ENCODE data around the gene DAB1.

DAB1 gene

DNA sequence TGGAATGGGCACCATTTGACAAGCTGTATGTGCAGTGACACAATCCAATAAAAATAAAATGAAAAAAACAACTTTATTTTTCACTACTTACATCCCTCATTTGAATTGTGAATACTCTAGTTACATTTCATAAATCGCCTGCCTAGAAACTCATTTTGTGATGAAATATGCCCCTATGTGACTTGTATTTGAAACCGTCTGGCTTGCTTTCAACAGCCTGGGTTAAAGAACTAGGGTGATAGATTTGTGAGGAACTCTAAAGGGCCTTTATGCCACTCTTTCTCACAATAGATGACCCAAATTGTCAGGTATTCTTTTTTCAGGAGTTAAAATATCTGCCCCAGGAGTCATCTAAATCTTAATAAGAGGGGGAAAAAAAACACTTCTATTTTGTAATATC, 137.9 kb downstream of the DAB1 start:
- DNase-seq (no peak), ATAC-seq (replicated peaks) (no peak)
- no peaks in the 10 kb centered on the region for H3K9me3 Mint-ChIP-seq
- H3K27me3 Mint-ChIP-seq = peaks cover 13 to 16% of the 10 kb centered on the region in 2 donors
- H3K36me3 Mint-ChIP-seq (ENCODE audit: insufficient read depth) = no peaks in the 10 kb centered on the region
- no peak overlapping the region for H3K27ac Mint-ChIP-seq
- no peaks in the 10 kb centered on the region for H3K4me1 Mint-ChIP-seq (ENCODE audit: low read depth in 2 of 2)
- H3K4me3 Mint-ChIP-seq = no peak overlapping the region

DNA sequence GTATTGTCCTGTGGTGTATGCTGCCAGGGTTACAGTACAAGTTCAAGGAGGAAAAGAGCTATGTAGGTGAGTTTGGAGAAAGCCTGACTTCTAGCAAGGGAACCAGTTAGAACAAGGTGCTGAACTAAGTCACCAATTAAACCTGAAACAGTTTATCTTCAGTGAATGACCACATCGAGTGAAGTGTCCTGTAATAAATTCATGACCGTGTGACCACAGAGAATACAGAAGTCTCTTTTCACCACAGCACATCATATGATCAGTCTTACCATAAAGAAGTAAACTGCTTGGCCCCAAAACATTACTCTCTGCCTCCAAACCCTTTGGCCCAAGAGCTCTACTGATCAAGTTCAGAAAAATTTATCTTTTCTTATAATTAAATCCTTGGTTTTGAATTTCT, 141.4 kb downstream of the DAB1 start:
- H3K36me3 Mint-ChIP-seq (ENCODE audit: insufficient read depth) = no peaks in the 10 kb centered on the region
- peaks cover 0 to under 1% of the 10 kb centered on the region in 2 donors for H3K4me1 Mint-ChIP-seq (ENCODE audit: low read depth in 2 of 2)
- no peak overlapping the region for H3K4me3 Mint-ChIP-seq
- H3K9me3 Mint-ChIP-seq = no peaks in the 10 kb centered on the region
- peaks cover 0 to 11% of the 10 kb centered on the region in 2 donors for H3K27me3 Mint-ChIP-seq
- ATAC-seq (replicated peaks) (no peak), DNase-seq (no peak)
- no peak overlapping the region for H3K27ac Mint-ChIP-seq

DNA sequence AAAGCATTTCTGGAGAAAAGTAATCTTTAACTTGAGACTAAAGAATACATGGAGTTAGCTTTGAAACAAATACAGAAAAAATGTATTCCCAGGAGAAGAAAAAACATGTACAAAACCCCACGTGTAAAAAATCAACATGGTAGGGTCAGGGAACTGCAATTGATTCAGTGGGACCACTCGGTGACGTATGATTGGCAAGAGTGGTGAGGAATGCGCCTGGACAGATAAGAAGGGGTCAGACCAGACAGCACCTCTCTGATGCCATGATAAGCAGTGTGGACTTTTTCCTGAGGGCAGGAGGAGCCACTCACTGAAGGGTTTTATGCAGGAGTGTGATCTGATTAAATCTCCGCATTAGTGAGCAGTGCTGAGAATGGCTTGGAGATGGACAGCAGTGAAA, 142.5 kb downstream of the DAB1 start:
- DNase-seq (no peak), ATAC-seq (replicated peaks) (no peak)
- H3K27me3 Mint-ChIP-seq = peaks cover 0 to 11% of the 10 kb centered on the region in 2 donors
- H3K9me3 Mint-ChIP-seq = no peaks in the 10 kb centered on the region
- H3K4me1 Mint-ChIP-seq (ENCODE audit: low read depth in 2 of 2) = peaks cover 0 to 3% of the 10 kb centered on the region in 2 donors
- no peak overlapping the region for H3K27ac Mint-ChIP-seq
- no peaks in the 10 kb centered on the region for H3K36me3 Mint-ChIP-seq (ENCODE audit: insufficient read depth)
- H3K4me3 Mint-ChIP-seq = no peak overlapping the region

- H3K4me1 Mint-ChIP-seq (ENCODE audit: low read depth in 2 of 2) = peaks cover 0 to 3% of the 10 kb centered on the region in 2 donors
- peaks cover 0 to 11% of the 10 kb centered on the region in 2 donors for H3K27me3 Mint-ChIP-seq
- no peak overlapping the region for H3K27ac Mint-ChIP-seq
- H3K36me3 Mint-ChIP-seq (ENCODE audit: insufficient read depth) = no peaks in the 10 kb centered on the region
- ATAC-seq (replicated peaks) (no peak), DNase-seq (no peak)
- H3K4me3 Mint-ChIP-seq = no peak overlapping the region
- H3K9me3 Mint-ChIP-seq = no peaks in the 10 kb centered on the region
Measured at GRCh38 chr1:57279909-57280666, 143.8 kb downstream of the DAB1 start.

GRCh38 chr1:57278558-57278957, 145.3 kb downstream of the DAB1 start:
- no peak overlapping the region for H3K27ac Mint-ChIP-seq
- peaks cover 0 to 3% of the 10 kb centered on the region in 2 donors for H3K4me1 Mint-ChIP-seq (ENCODE audit: low read depth in 2 of 2)
- DNase-seq (no peak), ATAC-seq (replicated peaks) (no peak)
- no peak overlapping the region for H3K4me3 Mint-ChIP-seq
- H3K9me3 Mint-ChIP-seq = no peaks in the 10 kb centered on the region
- H3K27me3 Mint-ChIP-seq = peaks cover 0 to 11% of the 10 kb centered on the region in 2 donors
- H3K36me3 Mint-ChIP-seq (ENCODE audit: insufficient read depth) = no peaks in the 10 kb centered on the region

GRCh38 chr1:57277681-57278080, 146.2 kb downstream of the DAB1 start:
- H3K36me3 Mint-ChIP-seq (ENCODE audit: insufficient read depth) = no peaks in the 10 kb centered on the region
- H3K27me3 Mint-ChIP-seq = peaks cover 0 to 11% of the 10 kb centered on the region in 2 donors
- ATAC-seq (replicated peaks) (no peak), DNase-seq (no peak)
- H3K9me3 Mint-ChIP-seq = no peaks in the 10 kb centered on the region
- no peak overlapping the region for H3K27ac Mint-ChIP-seq
- H3K4me1 Mint-ChIP-seq (ENCODE audit: low read depth in 2 of 2) = peaks cover 0 to 3% of the 10 kb centered on the region in 2 donors
- no peak overlapping the region for H3K4me3 Mint-ChIP-seq

DNA sequence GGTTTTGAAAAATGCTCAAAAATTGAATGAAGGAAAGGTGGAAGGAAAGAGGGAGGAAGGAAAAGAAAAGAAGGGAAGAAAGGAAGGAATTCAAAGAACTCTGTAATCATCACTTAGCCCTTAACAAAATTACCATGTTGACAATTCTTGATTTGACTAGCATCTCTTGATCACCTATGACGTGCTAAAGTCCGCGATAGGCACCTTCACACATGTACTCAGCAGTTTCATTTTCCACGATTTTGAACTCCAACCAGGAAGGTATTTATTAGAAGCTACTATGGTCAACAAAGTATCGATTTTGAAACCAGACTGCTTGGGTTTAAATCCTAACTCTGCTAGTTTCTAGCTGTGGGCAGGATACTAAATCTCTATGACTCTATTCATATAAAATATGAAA, 146.9 kb downstream of the DAB1 start:
- Mint-ChIP-seq H3K36me3 (ENCODE audit: insufficient read depth) (no peaks in the 10 kb centered on the region), H3K27me3 (peaks cover 0 to 11% of the 10 kb centered on the region in 2 donors), H3K4me3 (no peak overlapping the region), H3K4me1 (ENCODE audit: low read depth in 2 of 2) (peaks cover 0 to 3% of the 10 kb centered on the region in 2 donors), H3K27ac (no peak overlapping the region), H3K9me3 (no peaks in the 10 kb centered on the region)
- DNase-seq (no peak), ATAC-seq (replicated peaks) (no peak)

DNA sequence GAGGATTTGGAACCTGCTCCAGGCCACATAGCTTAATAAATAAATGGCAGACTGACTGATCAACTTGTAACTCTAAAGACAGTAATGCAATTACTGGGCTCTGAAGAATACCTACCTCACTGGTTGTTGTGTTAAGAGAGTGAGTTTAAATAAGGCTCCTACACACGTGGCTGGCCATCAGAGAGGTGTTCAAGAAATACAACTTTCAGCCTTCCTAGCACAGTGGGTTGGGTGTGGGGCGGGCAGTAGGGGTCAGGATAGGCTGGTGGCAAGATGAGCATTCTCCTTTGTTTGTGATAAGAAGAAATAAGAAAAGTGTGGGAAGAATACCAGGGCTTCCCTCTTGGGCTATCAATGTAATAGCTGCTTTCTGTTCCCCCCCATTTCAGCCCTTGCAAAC, 151.3 kb downstream of the DAB1 start:
- H3K27ac Mint-ChIP-seq = no peak overlapping the region
- H3K4me1 Mint-ChIP-seq (ENCODE audit: low read depth in 2 of 2) = peaks cover 0 to 5% of the 10 kb centered on the region in 2 donors
- H3K9me3 Mint-ChIP-seq = no peaks in the 10 kb centered on the region
- no peaks in the 10 kb centered on the region for H3K36me3 Mint-ChIP-seq (ENCODE audit: insufficient read depth)
- no peak for DNase-seq
- peaks cover 0 to 5% of the 10 kb centered on the region in 2 donors for H3K27me3 Mint-ChIP-seq
- H3K4me3 Mint-ChIP-seq = no peak overlapping the region
- ATAC-seq (replicated peaks) = no peak

DNA sequence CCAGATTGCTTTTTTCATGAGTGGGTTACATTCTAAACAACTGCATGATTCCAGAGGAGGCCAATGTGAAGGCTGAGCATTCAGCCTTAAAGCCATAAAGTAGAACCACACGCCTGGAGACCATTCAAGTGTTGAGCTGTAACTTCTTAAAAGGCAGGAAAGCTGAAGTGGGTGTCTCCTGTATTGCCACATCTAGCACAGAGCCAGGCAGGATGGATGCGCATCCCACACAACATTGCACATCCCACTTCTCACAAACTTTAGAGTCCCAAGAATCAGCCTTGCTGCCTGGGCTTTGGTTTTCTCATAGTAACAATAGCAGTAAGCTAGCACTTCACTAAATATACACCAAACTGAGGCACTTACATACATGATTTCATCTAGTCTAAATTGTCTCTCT, 151.7 kb downstream of the DAB1 start:
- Mint-ChIP-seq H3K36me3 (ENCODE audit: insufficient read depth) (no peaks in the 10 kb centered on the region), H3K4me3 (no peak overlapping the region), H3K27ac (no peak overlapping the region), H3K27me3 (peaks cover 0 to 5% of the 10 kb centered on the region in 2 donors), H3K4me1 (ENCODE audit: low read depth in 2 of 2) (peaks cover 0 to 3% of the 10 kb centered on the region in 2 donors), H3K9me3 (no peaks in the 10 kb centered on the region)
- ATAC-seq (replicated peaks) = no peak
- DNase-seq = no peak

DNA sequence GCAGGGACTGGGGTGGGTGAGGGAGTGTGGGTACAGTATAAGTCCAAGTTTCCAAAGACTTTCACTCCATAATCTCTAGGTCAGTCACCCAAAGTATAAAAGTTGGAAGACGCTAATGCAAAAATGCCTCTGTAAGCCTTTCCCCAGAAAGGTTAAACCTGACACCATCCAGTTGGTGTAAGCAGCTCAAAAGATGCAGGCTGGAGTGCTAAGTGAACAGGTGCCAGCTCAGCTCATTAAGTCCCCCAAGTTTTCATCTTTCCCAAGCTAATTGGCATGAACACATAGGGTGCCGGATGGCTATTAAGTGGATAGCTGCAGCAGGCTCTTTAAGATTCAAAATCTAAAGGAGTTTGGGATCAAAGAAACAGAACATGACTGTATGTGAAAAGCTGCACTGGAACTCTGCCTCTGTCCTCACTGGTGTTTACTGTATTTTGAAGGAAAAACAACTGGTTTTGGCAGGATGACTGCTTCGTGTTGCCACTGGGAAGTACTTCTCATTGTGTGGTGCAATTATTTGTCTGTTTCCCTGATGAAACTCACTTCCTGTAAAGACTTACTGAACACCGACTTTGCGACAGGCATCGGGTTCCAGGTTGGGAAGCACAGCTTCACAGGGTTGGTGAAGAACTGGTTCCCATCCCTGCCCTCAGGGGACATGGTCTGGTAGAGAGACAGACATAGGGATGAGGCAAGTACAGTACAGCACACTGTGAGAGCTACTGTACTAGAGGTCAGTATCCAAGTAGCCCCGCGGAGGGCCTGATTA, 152.7 kb downstream of the DAB1 start:
- Mint-ChIP-seq H3K4me3 (no peak overlapping the region), H3K4me1 (ENCODE audit: low read depth in 2 of 2) (peaks cover 0 to 4% of the 10 kb centered on the region in 2 donors), H3K9me3 (no peaks in the 10 kb centered on the region), H3K36me3 (ENCODE audit: insufficient read depth) (no peaks in the 10 kb centered on the region), H3K27ac (no peak overlapping the region), H3K27me3 (peaks cover 0 to 5% of the 10 kb centered on the region in 2 donors)
- DNase-seq (no peak), ATAC-seq (replicated peaks) (no peak)

DNA sequence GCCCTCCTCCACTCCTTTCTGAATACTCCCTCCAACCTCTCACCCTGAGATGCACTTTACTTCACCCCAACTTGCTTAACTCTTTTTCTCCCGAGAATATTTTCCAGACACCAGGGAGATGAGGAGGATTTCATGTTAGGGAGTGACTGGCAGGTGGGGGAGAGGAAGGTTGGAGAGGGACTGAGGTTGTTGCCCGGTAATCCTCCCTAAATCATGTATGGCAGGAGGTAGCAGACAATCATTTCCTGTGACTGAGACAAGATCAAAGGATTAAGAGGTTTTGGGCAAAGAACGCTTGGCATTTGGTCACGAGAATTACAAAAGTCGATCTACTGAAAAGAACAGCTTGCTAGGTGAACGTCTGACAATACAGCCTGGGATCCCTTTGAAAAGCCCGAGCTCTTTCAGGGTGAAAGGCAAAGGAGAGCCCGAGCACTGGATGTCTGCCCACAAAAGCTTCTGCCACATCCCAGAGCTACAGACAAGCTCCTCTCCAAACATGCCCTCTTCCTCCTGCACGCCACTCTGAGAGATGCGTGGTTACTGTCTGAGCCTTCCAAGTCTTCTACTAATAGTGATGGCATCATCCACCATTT, 154.1 kb downstream of the DAB1 start:
- Mint-ChIP-seq H3K27me3 (peaks cover 0 to 5% of the 10 kb centered on the region in 2 donors), H3K4me1 (ENCODE audit: low read depth in 2 of 2) (peaks cover 0 to 4% of the 10 kb centered on the region in 2 donors), H3K27ac (no peak overlapping the region), H3K4me3 (no peak overlapping the region), H3K36me3 (ENCODE audit: insufficient read depth) (no peaks in the 10 kb centered on the region), H3K9me3 (no peaks in the 10 kb centered on the region)
- ATAC-seq (replicated peaks) (no peak), DNase-seq (no peak)

DNA sequence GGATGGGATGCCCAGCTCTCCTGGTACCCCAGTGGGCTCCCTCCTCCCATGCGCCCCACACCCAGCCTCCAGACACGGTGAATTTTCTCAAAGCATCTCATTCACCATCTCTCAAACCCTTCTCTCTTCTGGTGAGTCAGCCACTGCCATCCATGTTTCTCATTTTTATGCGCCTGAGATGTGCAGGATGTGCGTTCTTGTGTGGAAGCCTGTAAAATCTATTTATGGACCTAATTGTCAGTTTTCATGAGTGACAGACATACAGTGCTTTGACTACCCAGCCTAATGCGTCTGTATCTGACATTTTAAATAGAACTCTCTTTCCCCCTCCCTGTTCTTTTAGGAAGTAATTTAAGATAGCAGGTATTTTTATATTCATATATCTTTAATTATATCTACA, 158.8 kb downstream of the DAB1 start:
- peaks cover 0 to 4% of the 10 kb centered on the region in 2 donors for H3K4me1 Mint-ChIP-seq (ENCODE audit: low read depth in 2 of 2)
- no peaks in the 10 kb centered on the region for H3K36me3 Mint-ChIP-seq (ENCODE audit: insufficient read depth)
- H3K27ac Mint-ChIP-seq = no peak overlapping the region
- no peak for ATAC-seq (replicated peaks)
- H3K4me3 Mint-ChIP-seq = no peak overlapping the region
- no peaks in the 10 kb centered on the region for H3K9me3 Mint-ChIP-seq
- H3K27me3 Mint-ChIP-seq = peaks cover 0 to 5% of the 10 kb centered on the region in 2 donors
- DNase-seq = no peak

GRCh38 chr1:57262472-57262871, 161.4 kb downstream of the DAB1 start:
- no peaks in the 10 kb centered on the region for H3K9me3 Mint-ChIP-seq
- ATAC-seq (replicated peaks) = no peak

More at GRCh38 chr1:57262472-57262871, 161.4 kb downstream of the DAB1 start:
- Mint-ChIP-seq H3K27ac (no peak overlapping the region), H3K27me3 (no peaks in the 10 kb centered on the region), H3K36me3 (ENCODE audit: insufficient read depth) (no peaks in the 10 kb centered on the region), H3K4me3 (no peak overlapping the region), H3K4me1 (ENCODE audit: low read depth in 2 of 2) (peaks cover 0 to 5% of the 10 kb centered on the region in 2 donors)
- no peak for DNase-seq

Data from effector memory CD8-positive, alpha-beta T cell (primary cell).